Common myeloid progenitor, CD34-positive (primary cell): ENCODE measurements around the gene TXK.
A peak's percentile ranks its signal among the peaks of the same experiment; 100 is the strongest.

ENCODE experiments used
- CTCF ChIA-PET: fragments of 350-600 bp; sonication (Branson Sonifier 250); formaldehyde crosslinking; loops from one replicate; lab custom pipeline; 2021; ENCODE audit warnings: antibody characterized with exemption; lab: Charles Lee
- POLR2A ChIA-PET: fragments of 350-600 bp; sonication (Branson Sonifier 250); formaldehyde crosslinking; loops from one replicate; lab custom pipeline; 2021; ENCODE audit warnings: antibody characterized with exemption; lab: Charles Lee
- DNase-seq, 3 donors: peaks; one replicate each; pipeline versions ENCODE4 v3.0.0 to v3.0.0-alpha.2; 2013
- H3K27ac ChIP-seq, 2 experiments: 1 replicate in 1 of 2; 2 replicates in 1 of 2; pipeline ENCODE4 v1.7.0; 2013; ENCODE audit warnings: inconsistent platforms in 2 of 2, low read length in 2 of 2, mild to moderate bottlenecking in 2 of 2, low read depth in 1 of 2, moderate library complexity in 1 of 2; ENCODE audit not compliant: severe bottlenecking in 2 of 2, insufficient read depth in 1 of 2, poor library complexity in 1 of 2
- H3K27me3 ChIP-seq, 5 experiments: replicated peaks in 2 of 5; 1 replicate in 3 of 5; 2 replicates in 2 of 5; pipeline versions ENCODE4 v1.6.1 to v1.7.0; 2013; ENCODE audit warnings: low read length in 4 of 5, mild to moderate bottlenecking in 2 of 5, moderate library complexity in 2 of 5, inconsistent platforms in 1 of 5; ENCODE audit not compliant: insufficient read depth in 5 of 5, control insufficient read depth in 4 of 5
- H3K36me3 ChIP-seq, 4 experiments: 1 replicate in 2 of 4; 2 replicates in 2 of 4; pipeline versions ENCODE4 v1.6.1 to v1.7.0; 2013; ENCODE audit warnings: low read length in 3 of 4, control low read depth in 1 of 4, mild to moderate bottlenecking in 1 of 4; ENCODE audit not compliant: control insufficient read depth in 4 of 4, insufficient read depth in 4 of 4
- H3K4me1 ChIP-seq, 4 experiments: 1 replicate in 3 of 4; 2 replicates in 1 of 4; pipeline versions ENCODE4 v1.6.1 to v1.7.1; 2013; ENCODE audit warnings: low read length in 3 of 4, mild to moderate bottlenecking in 3 of 4, control low read depth in 1 of 4, inconsistent platforms in 1 of 4, moderate library complexity in 1 of 4; ENCODE audit not compliant: control insufficient read depth in 4 of 4, insufficient read depth in 4 of 4; ENCODE audit errors: control extremely low read depth in 1 of 4
- H3K4me3 ChIP-seq, 7 experiments: 1 replicate in 4 of 7; 2 replicates in 3 of 7; pipeline versions ENCODE4 v1.5.1 to v1.7.0; 2013; ENCODE audit warnings: mild to moderate bottlenecking in 7 of 7, low read length in 6 of 7, moderate library complexity in 6 of 7, inconsistent platforms in 2 of 7, low read depth in 2 of 7, control low read depth in 1 of 7; ENCODE audit not compliant: insufficient read depth in 4 of 7, control insufficient read depth in 1 of 7; ENCODE audit errors: extremely low read depth in 1 of 7
- H3K9me3 ChIP-seq, 5 experiments: 1 replicate in 4 of 5; 2 replicates in 1 of 5; pipeline versions ENCODE4 v1.6.1 to v1.7.1; 2013; ENCODE audit warnings: low read length in 4 of 5, mild to moderate bottlenecking in 2 of 5, inconsistent platforms in 1 of 5, low read depth in 1 of 5, moderate library complexity in 1 of 5; ENCODE audit not compliant: control insufficient read depth in 4 of 5, insufficient read depth in 2 of 5; ENCODE audit errors: control extremely low read depth in 1 of 5
- WGBS: methylation state at CpG from one replicate; pipeline ENCODE4 v1.1.5; 2013; ENCODE audit not compliant: insufficient coverage; 5-methylcytosine and 5-hydroxymethylcytosine counted together

The TXK gene

DNA sequence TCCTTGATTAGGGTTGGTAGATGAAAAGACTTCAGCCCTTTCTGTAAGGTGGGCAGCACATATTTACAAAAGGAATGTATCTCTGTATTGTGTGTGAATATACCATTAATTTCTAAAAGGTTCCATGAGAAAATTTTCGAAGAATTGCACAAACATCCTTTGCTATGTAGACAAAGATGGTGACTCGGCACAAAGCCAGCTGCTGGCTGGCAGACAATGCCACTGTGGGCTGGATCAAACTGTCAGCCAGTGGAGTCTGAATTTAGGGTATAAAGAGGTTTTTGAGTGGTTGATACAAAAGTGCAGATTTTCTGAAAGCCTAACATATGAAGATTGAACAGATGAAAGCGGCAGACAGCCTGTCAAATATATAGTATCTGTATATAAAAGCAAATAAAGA, 5.6 kb upstream of the TXK start:
- peak; percentile 11 to 56 (median 55) for DNase-seq
- Histone ChIP-seq H3K4me3 (no peak overlapping the region), H3K36me3 (peaks cover 19 to 71% (median 54%) of the 10 kb centered on the region in 4 experiments), H3K4me1 (peaks cover 0 to 9% (median 7%) of the 10 kb centered on the region in 4 experiments), H3K27me3 (no peaks in the 10 kb centered on the region), H3K9me3 (no peaks in the 10 kb centered on the region), H3K27ac (peak overlapping the region in 1 of 2 experiments; percentile 39)
- ChIA-PET CTCF (interaction anchor here (0.8 to 5.8 kb wide), 9 partner anchors 10 to 345 kb away, joined by 3 to 47 read pairs (median 4); no protein-coding TSS in a partner anchor), POLR2A (interaction anchor here (1.0 kb wide), 1 partner anchor 10 kb away, joined by 3 read pairs; no protein-coding TSS in a partner anchor)
- 40% methylated on average over 1 of the region's 3 CpGs for WGBS

DNA sequence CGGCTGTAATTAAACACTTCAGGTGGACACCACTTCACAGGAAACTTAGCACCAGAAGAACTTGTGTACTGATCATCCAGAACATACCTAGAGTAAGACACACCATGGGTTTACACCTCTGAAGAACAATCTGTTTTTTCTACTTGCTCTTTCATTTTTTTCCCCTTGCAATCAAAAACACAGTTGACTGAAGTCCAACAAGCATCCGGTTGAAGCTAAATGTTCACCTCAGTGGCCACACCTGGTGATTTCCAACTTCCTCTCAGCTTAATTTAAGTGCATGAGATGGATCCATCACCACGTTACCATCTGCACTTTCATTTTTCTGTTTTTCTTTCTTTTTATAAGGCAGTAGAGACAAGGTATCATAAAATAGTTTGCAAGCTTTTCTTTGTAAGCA, 4.9 kb upstream of the TXK start:
- peaks cover 18 to 76% (median 56%) of the 10 kb centered on the region in 4 experiments for H3K36me3 ChIP-seq
- H3K27me3 ChIP-seq: no peaks in the 10 kb centered on the region
- CTCF ChIA-PET: interaction anchor here (1.2 to 5.8 kb wide), 8 partner anchors 9 to 346 kb away, joined by 3 to 47 read pairs (median 4); no protein-coding TSS in a partner anchor
- 74% methylated on average over 2 of the region's 3 CpGs for WGBS
- no peak overlapping the region for H3K4me3 ChIP-seq
- peak in 1 of 3 donors; percentile 38 for DNase-seq
- H3K9me3 ChIP-seq: no peaks in the 10 kb centered on the region
- no peak overlapping the region for H3K27ac ChIP-seq
- H3K4me1 ChIP-seq: peaks cover 0 to 9% (median 7%) of the 10 kb centered on the region in 4 experiments
- POLR2A ChIA-PET: interaction anchor here (1.0 kb wide), 1 partner anchor 9 kb away, joined by 3 read pairs; no protein-coding TSS in a partner anchor

DNA sequence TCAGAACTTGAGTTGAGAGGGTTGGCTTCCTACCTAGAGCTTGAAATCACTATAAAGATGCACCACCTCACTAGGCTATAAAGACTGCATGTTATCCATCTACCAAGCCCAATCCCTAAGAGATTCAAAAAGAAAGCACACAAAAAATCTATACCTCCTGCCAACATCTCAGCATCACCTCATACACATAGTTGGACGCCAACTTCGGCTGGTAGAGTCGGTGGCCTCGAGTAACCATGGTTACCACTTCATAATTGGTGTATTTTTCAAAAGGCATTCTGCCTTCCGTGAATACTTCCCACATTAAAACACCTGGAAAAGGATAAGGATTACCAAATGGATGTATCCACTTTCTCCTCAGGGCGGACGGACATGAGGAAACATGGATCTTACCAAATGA, 4.5 kb upstream of the TXK start:
- Histone ChIP-seq H3K4me3 (no peak overlapping the region), H3K9me3 (no peaks in the 10 kb centered on the region), H3K36me3 (peaks cover 18 to 76% (median 54%) of the 10 kb centered on the region in 4 experiments), H3K27ac (no peak overlapping the region), H3K27me3 (no peaks in the 10 kb centered on the region), H3K4me1 (peaks cover 0 to 9% (median 7%) of the 10 kb centered on the region in 4 experiments)
- no peak for DNase-seq
- ChIA-PET CTCF (interaction anchor here (0.7 to 5.8 kb wide), 7 partner anchors 8 to 346 kb away, joined by 3 to 47 read pairs (median 4); no protein-coding TSS in a partner anchor), POLR2A (interaction anchor here (1.0 kb wide), 1 partner anchor 9 kb away, joined by 3 read pairs; no protein-coding TSS in a partner anchor)
- WGBS: 99% methylated on average over 7 of the region's 7 CpGs

DNA sequence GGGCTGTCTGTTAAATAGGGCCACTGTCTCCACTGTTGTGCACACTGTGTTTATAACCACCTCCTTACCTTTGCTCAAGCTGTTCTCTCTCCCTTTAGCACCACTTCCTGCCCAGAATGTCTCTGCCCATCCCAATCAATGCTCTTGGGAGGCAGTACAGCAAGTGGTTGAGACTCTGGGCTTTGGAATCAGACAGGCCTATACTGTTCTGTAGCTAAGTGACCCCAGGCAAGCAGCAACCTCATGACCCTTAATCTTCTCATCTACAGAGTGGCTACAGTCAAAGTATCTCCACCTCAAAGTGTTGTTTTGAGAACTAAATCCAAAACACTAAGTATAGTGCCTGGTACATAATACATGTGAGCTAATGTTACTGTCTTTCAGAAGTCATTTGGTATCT, 3.8 kb upstream of the TXK start:
- H3K27ac ChIP-seq: peak overlapping the region in 1 of 2 experiments; percentile 7
- H3K36me3 ChIP-seq: peaks cover 18 to 73% (median 51%) of the 10 kb centered on the region in 4 experiments
- ChIA-PET CTCF (interaction anchor here (0.7 to 5.8 kb wide), 5 partner anchors 8 to 137 kb away, joined by 3 to 47 read pairs (median 4); no protein-coding TSS in a partner anchor), POLR2A (no interaction called here)
- H3K4me3 ChIP-seq: no peak overlapping the region
- DNase-seq: no peak
- peaks cover 0 to 9% (median 7%) of the 10 kb centered on the region in 4 experiments for H3K4me1 ChIP-seq
- H3K27me3 ChIP-seq: no peaks in the 10 kb centered on the region
- no peaks in the 10 kb centered on the region for H3K9me3 ChIP-seq

DNA sequence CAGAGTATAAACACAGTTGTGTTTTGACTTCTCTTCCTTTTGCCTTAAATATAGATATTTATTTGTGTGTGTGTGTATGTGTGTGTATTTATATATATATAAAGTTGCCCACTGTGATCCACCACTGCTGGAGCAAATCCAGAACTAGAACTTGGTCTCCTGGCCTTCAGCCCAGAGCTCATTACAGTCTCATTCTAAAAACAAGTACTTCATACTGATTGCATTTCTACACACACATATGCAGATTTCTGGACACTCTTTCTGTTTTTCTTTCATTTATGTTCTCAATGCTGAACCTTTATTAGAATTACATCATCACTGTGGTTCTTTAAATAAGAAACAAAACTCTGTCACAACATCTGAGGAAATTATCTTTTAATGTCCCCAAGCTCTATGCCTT, 381 bp downstream of the TXK start:
- POLR2A ChIA-PET: no interaction called here

DNA sequence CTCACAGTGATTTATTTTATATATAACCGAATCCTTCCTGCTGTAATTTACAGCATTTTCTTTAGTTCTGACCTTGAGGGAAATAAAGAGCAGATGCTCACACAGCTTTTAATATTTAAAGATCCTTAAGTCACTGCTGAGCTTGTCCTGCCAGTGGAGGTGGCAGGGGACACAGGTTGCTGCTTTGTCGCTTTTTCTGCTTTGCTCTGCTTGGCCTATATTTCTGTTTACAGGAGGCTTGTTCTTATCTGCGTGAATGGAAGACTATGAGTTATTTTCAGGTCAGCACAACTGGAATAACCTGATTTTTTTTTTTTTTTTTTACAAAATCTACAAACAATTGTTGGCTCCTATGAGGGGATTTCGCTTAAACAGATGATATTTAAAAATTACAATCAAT, 2.3 kb downstream of the TXK start:
- CTCF ChIA-PET: interaction anchor here (0.7 to 5.7 kb wide), 6 partner anchors 8 to 831 kb away, joined by 3 to 47 read pairs (median 4); no protein-coding TSS in a partner anchor
- peaks cover 0 to 30% (median 24%) of the 10 kb centered on the region in 4 experiments for H3K4me1 ChIP-seq

More for the DNA sequence above, 381 bp downstream of the TXK start:
- H3K36me3 ChIP-seq: peaks cover 18 to 55% (median 49%) of the 10 kb centered on the region in 4 experiments
- DNase-seq: no peak
- CTCF ChIA-PET: no interaction called here
- H3K4me3 ChIP-seq: no peak overlapping the region
- no peaks in the 10 kb centered on the region for H3K27me3 ChIP-seq
- no peak overlapping the region for H3K27ac ChIP-seq
- H3K9me3 ChIP-seq: no peaks in the 10 kb centered on the region
- peaks cover 0 to 20% (median 12%) of the 10 kb centered on the region in 4 experiments for H3K4me1 ChIP-seq

DNA sequence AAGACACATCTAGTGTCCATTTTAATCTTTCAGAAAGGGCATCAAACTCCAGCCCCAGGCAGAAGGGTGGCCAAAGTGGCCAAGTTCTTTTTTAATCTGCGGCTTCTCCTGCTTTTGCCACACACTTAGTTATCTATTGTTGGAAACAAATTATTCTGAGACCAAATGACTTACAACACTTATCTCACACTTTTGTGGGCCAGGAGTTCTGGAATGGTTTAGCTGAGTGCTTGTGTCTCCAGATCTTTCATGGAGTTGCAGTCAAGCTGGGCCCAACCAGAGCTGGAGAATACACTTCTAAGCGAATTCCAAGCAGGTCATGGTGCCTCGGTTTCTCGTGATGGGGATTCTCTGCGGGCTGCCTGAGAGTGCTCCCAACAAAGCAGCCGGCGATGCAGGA, 4.0 kb downstream of the TXK start:
- ChIA-PET CTCF (interaction anchor here (0.8 to 7.2 kb wide), 9 partner anchors 9 to 416 kb away, joined by 3 to 47 read pairs (median 4); no protein-coding TSS in a partner anchor), POLR2A (interaction anchor here (0.8 kb wide), 1 partner anchor 9 kb away, joined by 3 read pairs; no protein-coding TSS in a partner anchor)
- H3K27me3 ChIP-seq: no peaks in the 10 kb centered on the region
- H3K4me3 ChIP-seq: peak overlapping the region in 1 of 7 experiments; percentile 29
- H3K9me3 ChIP-seq: no peaks in the 10 kb centered on the region
- peak overlapping the region in 1 of 2 experiments; percentile 15 for H3K27ac ChIP-seq
- DNase-seq: no peak
- H3K36me3 ChIP-seq: peaks cover 4 to 21% (median 19%) of the 10 kb centered on the region in 4 experiments
- H3K4me1 ChIP-seq: peaks cover 0 to 30% (median 24%) of the 10 kb centered on the region in 4 experiments
- WGBS: 98% methylated on average over 6 of the region's 7 CpGs

More for the DNA sequence above, 2.3 kb downstream of the TXK start:
- Histone ChIP-seq H3K36me3 (peaks cover 5 to 36% (median 33%) of the 10 kb centered on the region in 4 experiments), H3K4me3 (no peak overlapping the region), H3K27ac (no peak overlapping the region), H3K27me3 (no peaks in the 10 kb centered on the region), H3K9me3 (no peaks in the 10 kb centered on the region)
- DNase-seq: no peak
- POLR2A ChIA-PET: interaction anchor here (0.7 kb wide), 1 partner anchor 52 kb away, joined by 3 read pairs; no protein-coding TSS in a partner anchor
- WGBS: no CpG with 5 or more reads among the region's 4 CpGs
